NCI-H226 (cell line): ENCODE results near the gene CBR3.
A peak's percentile ranks its signal among the peaks of the same experiment; 100 is the strongest.
"Not testable (repeated sequence)": the region's sequence is repeated elsewhere in the genome, so short reads cannot be mapped to it uniquely, and the experiment has no call there.

Source experiments
- DNase-seq: peaks from one replicate; pipeline ENCODE4 v3.0.0-alpha.2; 2015

The CBR3 gene

DNA sequence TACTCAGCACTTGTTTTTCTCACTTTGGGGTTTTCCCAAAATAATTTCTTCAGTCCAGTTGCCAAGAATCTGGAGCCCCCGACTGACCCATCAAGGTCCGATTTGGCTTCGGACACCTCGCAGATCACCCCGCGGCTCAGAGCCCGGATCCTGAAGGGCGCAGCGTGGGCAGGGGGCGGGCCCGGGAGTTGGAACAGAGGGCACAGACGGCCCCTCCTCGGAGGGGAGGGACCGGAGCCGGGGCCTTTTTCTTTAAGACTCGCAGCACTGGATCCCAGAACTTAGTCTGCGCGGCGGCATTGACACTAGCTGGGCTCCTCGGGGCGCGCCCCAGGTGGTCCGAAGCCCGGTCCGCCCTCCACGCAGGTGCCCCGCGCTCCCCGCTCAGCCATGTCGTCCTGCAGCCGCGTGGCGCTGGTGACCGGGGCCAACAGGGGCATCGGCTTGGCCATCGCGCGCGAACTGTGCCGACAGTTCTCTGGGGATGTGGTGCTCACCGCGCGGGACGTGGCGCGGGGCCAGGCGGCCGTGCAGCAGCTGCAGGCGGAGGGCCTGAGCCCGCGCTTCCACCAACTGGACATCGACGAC is at the start of gene CBR3:
Gene CBR3, plus strand, starts transcription at position 277 of the 588 bp plus-strand sequence. Its CDS starts 114 bp downstream, at position 391.
- DNase-seq = peak; percentile 60

DNA sequence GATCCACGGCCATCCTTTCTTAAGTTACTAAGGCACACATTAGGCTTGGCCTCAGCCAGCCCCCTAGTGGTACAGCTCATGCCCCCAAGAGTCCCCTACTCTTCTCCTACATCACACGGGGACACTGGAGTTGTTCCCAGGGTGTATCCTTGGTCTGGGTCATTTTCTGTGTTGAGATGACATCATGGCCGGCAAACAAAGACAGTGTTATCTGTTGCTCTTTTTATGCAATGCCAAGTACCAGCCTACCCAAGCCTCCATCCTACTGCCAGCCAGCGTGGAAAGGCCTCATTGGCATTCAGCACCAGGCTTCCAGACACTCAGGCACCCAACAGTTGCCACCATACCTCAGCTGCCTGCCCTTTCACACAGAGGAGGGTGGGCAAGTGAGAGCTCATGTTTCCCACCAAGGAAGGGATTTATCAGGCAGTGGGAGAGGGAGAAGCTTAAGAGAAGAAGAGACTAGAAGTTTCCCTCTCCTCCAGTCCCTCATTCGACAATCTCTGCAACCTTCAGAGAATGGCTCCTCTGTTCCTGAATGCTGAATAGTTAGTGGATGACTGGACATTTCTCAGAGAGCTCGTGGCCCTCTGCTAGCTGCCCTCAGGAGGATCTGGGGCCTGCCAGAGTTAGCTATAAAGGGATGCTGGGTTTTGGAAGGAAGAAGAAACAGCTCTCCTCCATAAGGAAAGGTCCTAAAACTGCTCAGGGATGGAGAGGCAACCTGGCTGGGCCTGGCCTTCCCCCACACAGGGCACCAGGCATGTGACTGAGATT is 47.3 kb upstream of the CBR3 start:
- no peak for DNase-seq

DNA sequence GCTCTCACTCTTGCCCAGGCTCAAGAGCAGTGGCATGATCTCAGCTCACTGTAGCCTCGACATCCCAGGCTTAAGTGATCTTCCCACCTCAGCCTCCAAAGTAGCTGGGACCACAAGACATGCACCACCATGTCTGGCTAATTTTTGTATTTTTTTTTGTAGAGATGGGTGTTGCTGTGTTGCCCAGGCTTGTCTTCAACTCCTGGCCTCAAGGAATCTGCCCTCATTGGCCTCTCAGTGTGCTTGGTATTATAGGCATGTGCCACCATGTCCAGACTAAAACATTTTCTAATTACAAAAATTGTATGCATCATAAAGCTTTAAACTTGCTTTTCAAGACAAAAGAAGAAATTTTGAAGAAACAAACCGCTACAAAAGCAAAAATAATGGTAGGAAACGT is 44.9 kb upstream of the CBR3 start:
- no peak for DNase-seq

GRCh38 chr21:36092681-36093080 is 42.2 kb upstream of the CBR3 start:
- no peak for DNase-seq

DNA sequence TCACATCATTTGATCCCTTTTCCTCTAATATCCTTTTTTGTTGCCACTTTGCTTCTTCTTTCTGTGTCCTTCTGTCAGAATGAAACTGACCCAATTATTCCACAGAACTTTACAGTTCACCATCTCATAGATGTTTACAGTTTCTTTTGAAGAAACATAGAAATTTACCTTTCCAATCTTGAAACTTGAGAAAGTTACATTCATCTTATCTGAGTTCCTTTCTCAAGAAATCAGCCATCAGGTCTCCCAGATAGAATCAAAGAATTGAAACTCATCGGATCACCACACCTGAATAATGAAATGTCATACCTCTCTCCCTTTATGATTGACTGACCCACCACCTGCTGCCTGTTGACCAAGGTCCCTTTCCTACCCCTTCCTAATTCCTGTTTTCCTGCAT is 41.4 kb upstream of the CBR3 start:
- no peak for DNase-seq

GRCh38 chr21:36096398-36097290 is 38.2 kb upstream of the CBR3 start:
- no peak for DNase-seq

DNA sequence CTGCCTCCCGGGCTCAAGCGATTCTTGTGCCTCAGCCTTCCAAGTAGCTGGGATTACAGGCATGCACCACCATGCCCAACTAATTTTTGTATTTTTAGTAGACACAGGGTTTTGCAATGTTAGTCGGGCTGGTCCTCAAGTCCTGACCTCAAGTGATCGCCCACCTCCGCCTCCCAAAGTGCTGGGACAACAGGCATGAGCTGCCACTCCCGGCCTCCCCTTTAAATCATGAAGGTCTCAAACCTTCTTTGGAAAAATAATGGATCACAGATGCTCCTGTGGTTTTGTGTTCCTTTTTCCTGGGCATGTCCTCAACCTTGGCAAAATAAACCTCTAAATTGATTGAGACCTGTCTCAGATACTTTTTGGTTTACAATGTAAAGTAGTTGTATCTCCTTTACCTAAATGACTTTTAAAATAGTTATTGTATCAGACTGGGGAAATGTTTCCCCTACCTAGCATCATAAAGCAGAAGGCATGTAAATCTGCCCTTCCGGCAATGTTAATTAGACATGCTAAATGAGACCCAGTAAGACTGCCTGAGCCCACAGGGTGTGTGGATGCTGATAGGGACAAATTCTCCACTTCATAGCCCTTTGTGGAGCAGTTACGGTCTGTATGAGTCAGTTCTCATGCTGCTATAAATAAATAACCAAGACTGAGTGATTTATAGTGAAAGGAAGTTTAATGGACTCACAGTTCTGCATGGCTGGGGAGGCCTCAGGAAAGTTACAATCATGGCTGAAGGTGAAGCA is 37.3 kb upstream of the CBR3 start:
- DNase-seq = no peak

GRCh38 chr21:36098182-36098532 is 36.7 kb upstream of the CBR3 start:
- DNase-seq = no peak

DNA sequence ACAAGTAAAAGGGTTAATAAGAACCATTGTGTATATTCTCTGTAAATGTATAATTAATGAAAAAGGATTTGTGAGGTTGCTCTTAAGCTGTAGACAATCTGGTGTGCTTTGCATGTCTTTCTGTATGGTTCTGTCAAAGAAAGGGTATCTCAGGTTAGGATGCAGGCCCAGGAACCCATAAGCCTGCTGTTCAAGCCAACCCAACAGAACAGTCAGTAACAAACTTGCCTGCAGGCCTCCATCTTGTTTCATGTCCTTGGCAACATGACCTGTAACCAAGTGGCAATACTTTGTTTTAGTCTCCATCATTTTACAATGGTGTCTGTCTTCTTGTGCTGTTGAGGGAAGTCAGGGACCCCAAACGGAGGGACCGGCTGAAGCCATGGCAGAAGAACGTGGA is 35.9 kb upstream of the CBR3 start:
- DNase-seq = no peak

DNA sequence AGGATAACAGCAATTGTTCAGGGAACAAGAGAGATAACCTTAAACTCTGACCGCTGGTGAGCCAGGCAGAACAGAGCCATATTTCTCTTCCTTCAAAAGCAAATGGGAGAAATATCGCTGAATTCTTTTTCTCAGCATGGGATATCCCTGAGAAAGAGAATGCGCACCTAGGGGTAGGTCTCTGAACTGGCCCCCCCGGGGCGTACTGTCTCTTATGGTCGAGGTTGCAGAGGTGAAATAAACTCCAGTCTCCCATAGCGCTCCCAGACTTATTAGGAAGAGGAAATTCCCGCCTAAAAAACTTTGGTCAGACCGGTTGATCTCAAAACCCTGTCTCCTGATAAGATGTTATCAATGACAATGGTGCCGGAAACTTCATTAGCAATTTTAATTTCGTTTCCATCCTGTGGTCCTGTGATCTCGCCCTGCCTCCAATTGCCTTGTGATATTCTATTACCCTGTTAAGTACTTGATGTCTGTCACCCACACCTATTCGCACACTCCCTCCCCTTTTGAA is 35.1 kb upstream of the CBR3 start:
- not testable (repeated sequence) for DNase-seq

DNA sequence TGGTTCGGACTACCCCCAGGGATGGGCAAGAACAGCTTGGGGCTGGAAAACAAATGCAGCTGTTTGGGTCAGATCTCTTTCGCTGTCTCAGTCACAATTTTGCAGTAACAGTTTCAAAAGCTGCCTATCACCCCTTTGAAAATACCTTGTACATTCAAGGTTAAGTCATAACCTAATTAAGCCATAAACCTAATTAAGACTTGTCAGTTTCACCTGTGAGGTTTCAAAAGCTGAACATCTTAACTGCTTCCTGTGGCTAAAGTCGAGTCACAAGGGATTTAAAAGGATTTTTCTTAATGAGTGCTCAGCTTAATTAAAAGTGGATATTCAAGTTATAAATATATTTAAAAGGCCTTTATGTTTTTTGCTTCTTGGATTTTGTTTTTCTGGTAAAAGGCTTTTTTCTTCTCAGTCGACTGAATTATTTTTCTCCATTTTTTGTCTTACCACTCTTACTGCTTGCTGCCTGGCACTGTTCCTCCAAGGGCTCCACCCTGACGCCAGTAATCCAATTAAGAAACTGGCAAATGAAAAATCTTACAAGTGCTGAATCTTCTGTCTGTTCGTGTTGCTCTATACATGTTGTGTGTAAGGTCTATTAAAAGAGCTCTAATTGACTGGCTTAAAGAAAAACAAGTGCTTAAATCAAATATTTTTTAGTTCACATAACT is 33.8 kb upstream of the CBR3 start:
- no peak for DNase-seq

DNA sequence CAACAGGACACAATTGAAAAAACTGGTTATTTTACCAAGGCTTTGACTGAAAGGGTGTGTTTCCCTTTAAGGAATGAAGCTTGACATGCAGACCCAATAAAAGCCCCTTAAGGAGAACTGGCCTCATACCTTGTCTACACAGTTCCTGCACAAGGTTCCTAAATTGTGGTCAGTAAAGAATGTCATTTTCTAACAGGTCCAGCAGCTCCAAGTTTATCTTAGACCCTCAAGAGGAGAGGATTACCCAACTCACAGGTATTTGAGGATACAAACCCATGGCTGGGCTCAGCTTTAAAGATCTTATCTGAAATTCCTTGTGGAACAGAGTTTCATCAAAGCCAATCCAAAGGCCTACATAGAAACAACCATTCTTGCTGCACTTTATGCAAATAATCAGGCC is 31.4 kb upstream of the CBR3 start:
- DNase-seq = peak; percentile 36

GRCh38 chr21:36104317-36105300 is 30.3 kb upstream of the CBR3 start:
- DNase-seq = peak; percentile 95

GRCh38 chr21:36105327-36105842 is 29.5 kb upstream of the CBR3 start:
- no peak for DNase-seq

- no peak for DNase-seq
These were observed 25.0 kb upstream of the CBR3 start for GRCh38 chr21:36109868-36110267.

- no peak for DNase-seq
These were observed 23.6 kb upstream of the CBR3 start for GRCh38 chr21:36111238-36111637.

DNA sequence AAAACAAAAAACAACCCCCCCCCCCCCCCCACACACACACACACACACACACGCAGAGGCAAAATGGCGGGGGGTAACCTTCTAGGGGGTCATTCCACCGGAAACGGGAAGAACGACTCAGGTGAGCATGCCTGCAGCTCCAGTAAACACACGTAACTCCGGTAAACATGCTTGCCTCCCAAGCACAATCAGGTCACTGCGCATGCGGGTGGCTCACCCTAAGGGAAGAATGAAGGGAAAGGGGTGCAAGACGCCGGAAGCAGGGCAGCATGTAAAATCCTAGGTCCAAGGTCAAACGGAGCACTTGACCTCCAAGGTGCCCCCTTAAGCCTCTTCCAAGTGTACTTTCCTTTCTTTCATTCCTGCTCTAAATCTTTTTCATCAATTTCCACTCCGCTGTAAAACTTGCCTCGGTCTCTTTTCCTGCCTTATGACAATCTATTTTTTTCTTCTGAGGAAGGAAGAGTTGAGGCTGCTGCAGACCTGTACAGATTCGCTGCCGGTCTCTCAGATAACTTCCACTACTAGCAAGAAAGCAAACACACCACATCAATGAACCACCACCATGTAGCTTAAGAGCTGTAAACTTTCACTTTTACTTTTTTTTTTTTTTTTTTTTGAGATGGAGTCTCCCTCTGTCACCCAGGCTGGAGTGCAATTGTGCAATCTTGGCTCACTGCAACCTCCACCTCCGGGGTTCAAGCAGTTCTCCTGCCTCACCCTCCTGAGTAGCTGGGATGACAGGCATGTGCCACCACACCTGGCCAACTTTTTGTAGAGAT is 21.0 kb upstream of the CBR3 start:
- no peak for DNase-seq

- DNase-seq = no peak
These were observed 19.6 kb upstream of the CBR3 start for GRCh38 chr21:36115138-36115730.

DNA sequence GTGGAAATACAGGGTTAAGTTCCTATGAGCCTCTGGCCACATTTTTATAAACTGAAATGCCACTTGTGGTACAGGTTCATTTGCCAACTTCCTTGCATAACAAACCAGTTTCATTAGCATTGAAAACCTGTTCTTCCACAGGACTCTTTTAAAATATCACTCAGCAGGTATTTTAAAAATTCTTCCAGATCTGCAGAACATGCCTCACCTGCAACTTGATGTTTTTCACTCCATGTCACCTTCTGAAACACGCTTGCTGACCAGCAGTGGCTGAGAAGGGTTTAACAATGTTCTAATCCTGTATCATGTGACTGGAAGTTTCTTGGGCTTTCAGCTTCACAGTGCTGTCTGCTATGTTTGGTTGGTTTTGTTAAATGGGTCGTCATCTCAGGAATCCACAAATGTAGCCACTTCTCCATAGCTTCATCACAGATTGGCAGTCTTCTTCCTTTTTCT is 17.6 kb upstream of the CBR3 start:
- DNase-seq = no peak
